AG09319 (cell line): ENCODE measurements around the gene APOL2.

Experiments
- DNase-seq: peaks from one replicate; pipeline ENCODE4 v3.0.0-alpha.2; 2010; ENCODE audit warnings: low read depth; ENCODE audit errors: extremely low read depth
- TF ChIP-seq, protein P1 (sequence below): IDR thresholded peaks from 2 replicates; pipeline ENCODE4 v1.5.1; 2011; ENCODE audit warnings: low read depth, mild to moderate bottlenecking, inconsistent platforms, low read length, moderate library complexity

Gene APOL2

DNA sequence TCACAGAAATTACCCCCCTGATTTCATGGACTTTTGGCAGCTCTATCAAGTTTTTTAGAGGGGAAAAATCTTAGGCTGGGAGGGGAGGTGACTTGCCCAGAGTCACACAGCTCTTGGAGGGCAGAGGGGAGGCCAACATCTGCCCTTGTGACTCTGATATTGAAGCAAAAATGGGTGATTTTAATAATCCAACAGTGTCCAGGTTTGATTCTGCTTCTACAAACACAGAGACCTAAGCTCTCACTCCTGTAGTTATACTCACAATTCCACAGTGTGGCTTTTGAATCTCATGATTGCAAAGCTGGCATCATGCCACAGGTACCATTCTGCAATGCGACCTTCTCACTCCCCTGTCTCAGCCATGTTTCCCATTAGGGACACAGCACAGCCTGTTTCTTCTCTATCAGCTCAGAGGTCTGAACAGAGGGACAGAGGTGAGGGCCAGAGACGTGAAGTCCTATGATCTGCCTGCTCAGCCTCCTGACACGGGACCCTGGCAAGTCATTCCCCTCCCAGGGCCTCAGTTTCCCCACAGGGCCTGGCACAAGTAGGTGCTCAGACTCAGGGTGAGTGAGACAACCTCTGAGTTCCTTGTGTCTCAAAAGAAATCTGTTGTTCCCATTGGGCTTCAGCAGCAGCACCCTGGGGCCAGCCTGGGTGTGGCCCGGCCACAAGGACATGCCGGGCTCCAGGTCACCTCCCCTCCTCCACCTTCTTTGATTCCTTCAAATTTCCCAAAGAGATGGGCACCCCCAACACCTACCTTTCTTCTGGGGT is 766 bp downstream of the APOL2 start:
- TF ChIP-seq, protein P1, sequence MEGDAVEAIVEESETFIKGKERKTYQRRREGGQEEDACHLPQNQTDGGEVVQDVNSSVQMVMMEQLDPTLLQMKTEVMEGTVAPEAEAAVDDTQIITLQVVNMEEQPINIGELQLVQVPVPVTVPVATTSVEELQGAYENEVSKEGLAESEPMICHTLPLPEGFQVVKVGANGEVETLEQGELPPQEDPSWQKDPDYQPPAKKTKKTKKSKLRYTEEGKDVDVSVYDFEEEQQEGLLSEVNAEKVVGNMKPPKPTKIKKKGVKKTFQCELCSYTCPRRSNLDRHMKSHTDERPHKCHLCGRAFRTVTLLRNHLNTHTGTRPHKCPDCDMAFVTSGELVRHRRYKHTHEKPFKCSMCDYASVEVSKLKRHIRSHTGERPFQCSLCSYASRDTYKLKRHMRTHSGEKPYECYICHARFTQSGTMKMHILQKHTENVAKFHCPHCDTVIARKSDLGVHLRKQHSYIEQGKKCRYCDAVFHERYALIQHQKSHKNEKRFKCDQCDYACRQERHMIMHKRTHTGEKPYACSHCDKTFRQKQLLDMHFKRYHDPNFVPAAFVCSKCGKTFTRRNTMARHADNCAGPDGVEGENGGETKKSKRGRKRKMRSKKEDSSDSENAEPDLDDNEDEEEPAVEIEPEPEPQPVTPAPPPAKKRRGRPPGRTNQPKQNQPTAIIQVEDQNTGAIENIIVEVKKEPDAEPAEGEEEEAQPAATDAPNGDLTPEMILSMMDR, result no peak
- DNase-seq, result no peak

DNA sequence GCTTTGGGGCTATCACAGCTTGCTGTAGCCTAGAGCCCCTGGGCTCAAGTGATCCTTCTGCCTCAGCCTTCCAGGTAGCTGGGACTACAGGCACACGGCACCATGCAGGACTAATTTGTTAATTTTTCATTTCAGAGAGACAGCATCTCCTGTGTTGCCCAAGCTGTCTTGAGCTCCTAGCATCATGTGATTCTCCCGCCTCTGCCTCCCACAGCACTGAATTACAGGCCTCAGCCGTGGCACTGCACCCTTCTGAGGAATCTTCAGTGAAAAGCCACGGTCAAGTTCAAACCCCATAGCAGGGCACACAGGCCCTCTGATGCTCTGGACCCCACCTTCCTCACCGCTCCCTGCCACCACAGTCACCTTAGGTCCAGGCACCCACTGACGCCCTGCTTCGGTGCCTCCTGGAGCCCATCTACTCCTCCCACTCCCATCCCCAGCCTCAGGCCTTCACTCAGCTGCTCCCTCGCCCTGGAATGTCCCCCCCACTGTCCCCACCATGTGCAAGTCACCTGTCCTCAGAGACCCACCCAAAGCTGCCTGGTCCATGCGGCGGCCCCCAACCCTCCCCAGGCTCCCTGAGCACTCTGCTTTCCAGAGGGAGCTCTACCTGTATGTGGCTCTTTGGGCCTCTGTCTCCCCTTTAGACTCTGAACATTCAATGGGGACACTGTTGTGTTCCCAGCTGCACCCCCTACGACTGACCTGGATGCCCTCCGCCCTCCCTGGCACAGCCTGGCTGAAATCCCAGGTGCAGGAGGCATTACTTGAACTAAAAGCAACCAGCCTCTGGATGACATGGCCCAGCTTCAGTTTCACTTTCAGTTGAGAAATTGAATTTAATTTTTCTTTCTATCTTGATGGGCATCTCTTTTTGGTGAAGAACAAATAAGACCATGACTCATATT is 1.6 kb downstream of the APOL2 start:
- TF ChIP-seq, protein P1, result no peak
- DNase-seq, result no peak

DNA sequence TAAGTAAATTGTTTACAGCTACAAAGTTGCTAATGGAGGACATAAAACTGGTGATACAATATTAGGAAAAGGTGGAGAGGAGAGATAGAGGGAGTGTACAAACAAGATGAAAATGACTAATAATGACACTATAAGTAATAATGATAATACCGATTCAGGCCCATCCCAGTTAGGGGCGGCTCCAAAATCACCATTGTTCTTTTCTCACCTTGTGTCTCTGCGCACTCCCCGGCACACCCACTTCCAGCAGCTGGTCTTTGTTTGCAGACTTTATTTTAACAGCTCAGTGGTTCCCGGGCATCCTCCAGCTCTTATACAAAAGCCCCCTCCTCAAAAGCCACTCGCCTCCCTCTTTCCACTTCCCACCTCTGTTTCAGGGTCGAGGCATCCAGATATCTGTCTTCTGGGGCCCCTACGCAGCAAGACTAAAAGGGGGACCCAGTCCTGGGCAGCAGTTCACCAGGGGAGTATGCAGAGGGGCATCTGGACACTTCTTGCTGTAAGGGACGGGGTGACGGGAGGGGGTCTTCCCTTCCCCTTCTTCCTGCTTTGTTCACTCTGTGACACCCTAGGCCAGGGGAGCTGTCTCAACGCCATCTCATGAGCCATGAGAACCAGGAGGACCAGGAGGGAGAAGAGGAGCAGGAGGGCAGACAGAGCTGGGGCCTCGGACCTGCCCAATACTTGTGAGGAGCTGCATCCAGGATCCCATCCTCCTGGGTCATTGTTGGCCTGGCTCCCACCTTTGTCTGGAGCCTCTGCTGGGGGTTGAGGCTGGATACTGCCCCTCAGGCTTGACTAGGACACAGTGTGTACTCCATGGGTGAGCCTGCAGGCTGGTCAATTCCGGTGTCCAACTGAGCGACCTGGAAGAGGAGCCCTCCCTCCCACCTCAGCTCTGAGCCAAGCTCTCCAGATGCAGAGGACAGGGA is 2.7 kb downstream of the APOL2 start:
- TF ChIP-seq, protein P1, result no peak
- DNase-seq, result no peak

DNA sequence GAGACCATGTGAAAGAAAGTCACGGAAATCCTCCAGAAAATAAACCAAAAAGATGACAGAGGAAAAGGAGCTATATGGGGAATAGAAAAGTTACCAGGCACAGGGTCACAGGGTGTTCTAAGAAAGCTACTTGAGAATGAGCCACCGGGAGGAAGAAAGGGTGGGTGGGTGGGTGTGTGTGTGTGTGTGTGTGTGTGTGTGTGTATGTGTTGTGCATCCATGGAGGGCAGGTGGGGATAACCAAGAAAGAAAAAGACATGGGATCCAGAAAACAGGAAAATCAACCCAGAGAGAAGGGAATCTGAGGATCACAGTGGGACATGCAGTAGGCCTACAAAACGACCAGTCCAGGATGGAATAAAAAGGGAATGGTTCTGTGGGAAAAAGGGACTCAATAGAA is 3.7 kb downstream of the APOL2 start:
- TF ChIP-seq, protein P1, result no peak
- no peak for DNase-seq

DNA sequence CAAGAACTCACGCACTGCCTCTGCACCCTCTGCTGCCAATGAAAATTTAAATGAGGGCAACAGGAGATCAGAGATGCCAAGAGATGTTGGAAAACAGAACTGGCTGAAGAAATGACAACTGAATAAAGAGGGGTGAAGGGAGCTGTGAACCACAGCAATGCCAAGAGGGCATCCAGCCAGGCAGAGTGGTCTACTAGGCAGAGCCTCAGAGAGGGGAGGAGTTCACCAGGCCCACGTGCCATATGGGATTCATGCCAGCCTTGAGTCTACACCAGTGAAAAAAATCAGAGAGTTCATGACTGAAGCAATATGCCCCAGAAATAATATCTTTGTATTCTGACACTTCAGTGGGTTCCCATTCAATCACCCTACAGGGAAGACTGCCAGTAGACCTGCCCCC is 4.4 kb downstream of the APOL2 start:
- no peak for DNase-seq
- TF ChIP-seq, protein P1, result no peak

DNA sequence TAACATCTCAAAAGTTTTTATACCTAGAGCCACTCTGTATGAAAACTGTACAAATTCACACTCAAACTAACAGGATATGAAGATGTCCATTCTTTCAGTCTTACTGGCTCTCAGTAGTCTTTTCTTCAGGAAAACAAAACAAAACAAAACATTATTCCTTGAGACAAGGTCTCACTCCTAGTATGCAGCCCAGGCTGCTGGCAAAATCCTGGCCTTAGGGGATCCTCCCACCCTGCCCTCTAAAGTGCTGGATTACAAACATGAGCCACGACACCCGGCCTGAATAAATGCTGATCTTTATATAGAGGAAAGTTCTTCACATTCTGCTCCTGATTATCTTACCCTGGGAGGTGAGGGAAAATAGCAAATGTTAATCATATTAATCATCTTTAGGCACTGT is 5.1 kb downstream of the APOL2 start:
- TF ChIP-seq, protein P1, result no peak
- no peak for DNase-seq
